GM18858 (cell line): ENCODE results near the gene DDTL.

ENCODE experiments used
- ATAC-seq: cut with Tn5 transposase; IDR thresholded peaks from one replicate; pipeline ENCODE4 v1.9.1; 2021; ENCODE audit not compliant: unreplicated experiment

DDTL gene

DNA sequence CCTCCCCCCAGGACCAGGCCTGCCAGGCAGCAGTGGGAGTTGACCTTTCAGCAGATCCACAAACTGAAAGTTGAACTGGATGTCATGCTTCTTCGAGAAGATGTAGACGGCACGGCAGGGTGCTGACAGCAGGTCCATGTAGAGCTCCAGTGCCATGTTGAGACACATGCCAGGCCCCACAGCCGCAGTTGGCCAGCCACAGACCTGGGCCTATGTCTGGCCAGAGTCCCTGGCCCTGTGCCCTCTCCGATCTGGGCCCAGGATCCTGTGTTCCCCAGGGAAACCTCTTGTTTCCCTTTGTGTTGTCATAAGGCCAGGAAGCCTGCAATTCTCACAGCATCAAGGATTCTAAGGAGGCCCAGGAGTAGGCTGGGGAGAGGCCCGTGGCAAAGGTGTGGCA, 38.5 kb downstream of the DDTL start, which contains the start of gene GSTT4:
Gene GSTT4 (minus strand): TSS at position 253 of the 400 bp plus-strand sequence. CDS start 97 bp downstream, at position 156.
- no peak for ATAC-seq

DNA sequence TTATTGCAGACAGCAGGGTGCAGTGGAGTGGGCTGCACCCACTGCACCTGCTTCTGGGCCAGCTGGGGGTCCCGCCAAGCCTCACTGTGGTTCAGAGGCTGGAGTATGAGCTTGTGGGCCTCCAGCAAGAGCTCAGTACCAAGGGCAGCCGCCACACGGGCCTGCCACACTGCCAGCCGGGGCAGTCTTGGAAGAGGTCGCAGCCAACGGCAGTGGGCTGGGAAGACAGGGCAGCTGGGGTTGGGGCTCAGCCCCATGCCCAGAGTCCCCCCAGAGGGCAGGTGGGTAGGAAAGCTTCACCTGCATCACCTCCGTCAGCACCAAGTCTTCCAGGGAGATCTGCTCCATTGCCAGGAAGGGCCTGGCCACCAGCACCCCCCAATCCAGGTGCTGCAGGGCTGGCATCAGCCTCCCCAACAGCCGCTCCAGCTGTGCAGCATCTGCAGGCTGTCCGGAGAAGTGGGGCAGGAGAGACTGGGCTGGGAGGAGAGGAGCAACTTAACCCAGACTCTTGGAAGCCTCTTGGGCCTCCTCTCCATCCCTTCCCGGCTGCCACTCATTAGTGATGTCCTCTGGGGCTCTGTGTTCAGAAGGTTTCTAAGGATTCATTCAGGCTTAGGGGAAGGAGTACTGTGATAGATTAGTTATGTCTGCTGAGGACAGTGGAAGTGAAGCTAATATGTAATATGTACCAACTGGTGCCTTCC, 39.7 kb downstream of the DDTL start:
- no peak for ATAC-seq

DNA sequence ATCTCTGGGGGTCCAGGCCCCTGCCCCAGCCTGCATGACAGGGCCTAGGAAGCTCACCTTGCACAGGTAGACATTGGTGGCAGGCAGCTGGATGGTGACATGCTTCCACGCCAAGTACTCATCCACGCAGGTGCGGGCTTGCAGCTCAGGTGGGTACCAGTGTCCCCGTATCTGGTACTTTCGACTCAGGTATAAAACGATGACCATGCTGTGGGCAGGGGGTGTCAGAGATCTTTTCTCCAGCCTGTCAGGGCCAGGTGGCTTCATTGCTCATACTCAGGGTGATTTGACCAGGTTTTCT, 40.2 kb downstream of the DDTL start:
- ATAC-seq, result no peak

DNA sequence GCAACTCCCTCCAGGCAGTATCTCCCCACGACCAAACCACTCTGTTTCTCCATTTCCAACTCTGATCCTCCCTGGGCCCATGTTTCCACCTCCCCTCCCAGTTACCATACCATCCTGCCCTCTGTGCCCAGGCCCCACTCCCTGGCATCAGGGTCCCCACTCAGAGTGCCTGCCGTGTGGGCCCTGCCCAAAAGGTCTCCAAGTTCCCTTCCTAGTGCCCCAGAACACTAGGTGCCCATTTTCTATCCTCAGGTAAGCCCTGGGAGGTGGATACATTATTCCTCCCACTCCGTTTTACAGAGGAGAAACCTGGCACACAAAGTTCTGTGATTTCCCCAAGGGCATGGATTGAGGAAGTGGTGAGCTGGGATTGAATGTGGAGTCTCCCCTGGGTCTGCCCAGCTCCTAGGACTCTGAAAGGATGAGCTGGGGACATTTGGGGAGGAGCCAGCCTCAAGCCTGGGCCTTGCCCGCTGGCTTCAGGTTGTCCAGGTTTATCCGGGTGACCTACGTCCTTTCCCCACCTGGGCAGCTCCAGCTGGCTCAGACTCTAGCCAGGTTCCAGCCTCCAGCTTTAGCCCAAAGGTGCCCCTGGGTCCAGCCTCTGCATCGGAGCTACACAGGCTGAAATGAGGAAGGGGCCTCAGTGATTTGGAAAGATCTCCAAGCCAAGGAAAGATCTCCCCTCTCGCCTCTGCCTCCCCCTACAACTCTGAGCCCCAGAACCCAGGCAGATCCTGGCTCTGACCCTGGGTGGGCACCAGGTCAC, 40.7 kb downstream of the DDTL start:
- no peak for ATAC-seq

DNA sequence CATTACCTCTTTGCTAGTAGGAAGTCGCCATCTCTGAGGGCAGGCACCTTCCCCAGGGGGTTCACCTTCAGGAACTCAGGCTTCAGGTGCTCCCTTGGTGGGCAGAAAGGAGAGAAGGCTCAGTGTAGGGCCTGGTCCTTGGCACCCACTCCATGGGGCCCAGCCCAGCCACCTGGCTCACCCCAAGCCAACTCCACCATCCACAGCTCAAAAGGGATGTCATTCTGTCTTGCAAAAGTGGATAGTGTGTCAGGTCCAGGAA, 41.3 kb downstream of the DDTL start:
- no peak for ATAC-seq

DNA sequence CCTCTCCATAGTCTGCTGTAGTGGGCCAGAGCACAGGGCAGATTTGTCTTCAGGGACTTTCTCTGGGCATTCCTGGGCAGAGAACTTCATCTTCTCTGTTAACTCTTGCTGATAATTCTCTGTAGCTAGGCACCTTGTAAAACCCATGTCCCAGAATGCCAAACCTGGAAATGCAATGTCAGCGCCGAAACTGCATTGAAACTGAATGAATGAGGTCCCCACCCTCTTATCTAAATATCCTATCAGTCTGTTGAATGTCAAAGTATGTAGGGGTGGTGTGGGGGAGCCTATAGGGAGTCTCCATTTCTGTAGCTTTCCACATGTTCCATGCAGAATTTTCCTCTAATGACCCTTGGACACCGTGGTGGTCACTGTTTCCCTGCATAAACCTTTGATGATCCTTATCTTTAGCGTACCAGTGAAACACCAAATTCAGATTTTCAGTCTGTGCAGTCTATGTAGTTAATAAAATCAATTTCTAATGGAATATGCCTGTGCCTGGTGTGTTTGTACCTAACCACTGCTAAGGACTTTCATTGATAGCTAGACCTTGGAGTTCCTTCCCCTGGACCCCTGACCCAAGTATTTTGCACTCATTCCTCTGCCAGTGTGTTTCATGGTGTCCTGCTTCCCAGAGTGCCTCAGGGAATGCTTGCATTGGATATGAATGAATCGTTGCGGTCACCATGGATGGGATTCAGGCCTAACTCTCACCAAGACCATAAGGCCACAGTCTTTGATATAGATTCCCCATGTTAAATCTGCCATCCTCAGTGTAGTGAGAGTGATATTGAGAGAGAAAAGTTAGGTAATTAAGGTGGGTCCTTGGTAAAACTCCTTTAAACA, 41.9 kb downstream of the DDTL start:
- ATAC-seq, result no peak

DNA sequence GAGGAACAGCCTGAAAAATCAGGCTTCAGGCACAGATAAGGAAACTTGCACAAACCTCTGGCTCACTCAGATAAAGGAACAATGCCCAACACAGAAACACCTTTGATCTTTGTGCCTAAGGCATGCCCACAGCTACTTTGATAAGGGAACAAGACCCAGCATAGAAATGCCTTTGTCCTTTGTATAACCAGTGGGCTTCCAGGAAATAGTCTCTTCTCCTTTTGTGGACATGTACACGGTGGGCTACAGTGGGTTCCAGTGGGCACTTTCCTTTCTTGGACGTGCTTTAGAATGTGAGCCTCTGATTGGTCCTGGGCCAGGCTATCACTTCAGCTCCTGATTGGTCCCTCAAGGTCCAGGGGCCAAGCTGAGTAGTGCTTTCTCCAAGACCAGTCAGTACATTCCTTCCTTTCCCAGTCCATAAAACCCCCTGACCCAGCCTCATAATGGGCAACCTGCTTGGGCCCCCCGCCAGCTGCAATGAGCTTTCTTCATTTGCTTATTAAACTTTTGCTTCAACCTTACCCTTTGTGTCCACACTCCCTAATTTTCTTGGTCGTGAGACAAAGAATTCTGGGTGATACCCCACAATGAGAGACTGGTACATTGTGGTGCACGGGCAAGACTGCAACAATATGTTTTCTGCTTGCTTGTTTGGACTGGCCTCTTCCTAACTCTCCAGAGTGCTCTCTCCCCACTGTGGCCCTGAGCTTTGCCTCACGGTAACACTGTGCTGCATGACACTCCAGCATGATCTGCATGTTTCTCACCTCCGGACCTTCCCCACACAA, 42.7 kb downstream of the DDTL start:
- ATAC-seq, result no peak

DNA sequence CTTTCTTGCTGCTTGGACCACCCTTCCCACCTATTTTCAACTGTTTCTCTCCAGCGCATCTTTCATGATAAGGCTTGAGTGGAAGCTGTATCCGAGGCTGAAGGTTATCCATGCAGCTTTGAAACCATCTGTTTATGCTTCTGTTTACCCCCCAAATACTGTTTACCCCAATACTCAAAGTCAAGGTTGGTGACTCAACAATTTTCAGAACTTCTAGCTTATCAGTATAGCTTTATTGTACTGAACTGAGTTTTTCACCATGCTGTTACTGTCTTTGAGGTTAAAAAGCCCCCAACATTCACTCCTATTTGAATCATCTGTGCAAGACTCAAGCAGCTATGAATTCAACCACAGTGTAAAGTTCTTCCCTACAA, 43.3 kb downstream of the DDTL start:
- ATAC-seq, result no peak

DNA sequence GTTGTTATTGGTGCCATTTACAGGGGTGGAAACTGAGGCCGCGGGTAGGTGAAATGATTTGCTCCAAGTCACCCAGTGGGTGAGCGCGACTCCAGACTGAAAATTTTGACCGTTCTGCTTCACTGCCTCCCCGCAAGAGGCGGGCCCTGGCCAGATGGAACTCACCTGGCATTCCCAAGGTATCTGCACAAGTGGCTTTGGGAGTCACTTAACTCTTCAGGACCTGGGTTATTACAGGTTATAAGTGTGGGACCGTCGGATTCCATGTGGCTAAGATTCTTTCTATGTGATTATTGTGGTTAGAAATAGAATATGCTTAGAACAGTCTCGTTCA, 45.0 kb downstream of the DDTL start:
- no peak for ATAC-seq

DNA sequence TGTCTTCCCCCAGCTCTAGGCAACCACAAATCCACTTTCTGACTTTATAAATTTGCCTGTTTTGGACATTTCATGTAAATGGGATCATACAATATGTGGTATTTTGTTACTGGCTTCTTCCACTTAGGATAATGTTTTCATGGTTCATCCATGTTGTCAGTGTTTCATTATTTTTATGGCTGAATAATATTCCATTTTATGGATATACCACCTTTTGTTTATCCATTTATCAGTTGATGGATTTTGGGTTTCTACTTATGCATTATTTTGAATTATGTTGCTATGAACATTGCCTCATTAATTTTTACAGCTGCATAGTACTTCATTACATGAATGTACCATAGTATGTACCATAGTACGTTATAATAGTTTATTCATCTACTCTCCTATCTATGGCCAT, 49.5 kb downstream of the DDTL start:
- no peak for ATAC-seq

DNA sequence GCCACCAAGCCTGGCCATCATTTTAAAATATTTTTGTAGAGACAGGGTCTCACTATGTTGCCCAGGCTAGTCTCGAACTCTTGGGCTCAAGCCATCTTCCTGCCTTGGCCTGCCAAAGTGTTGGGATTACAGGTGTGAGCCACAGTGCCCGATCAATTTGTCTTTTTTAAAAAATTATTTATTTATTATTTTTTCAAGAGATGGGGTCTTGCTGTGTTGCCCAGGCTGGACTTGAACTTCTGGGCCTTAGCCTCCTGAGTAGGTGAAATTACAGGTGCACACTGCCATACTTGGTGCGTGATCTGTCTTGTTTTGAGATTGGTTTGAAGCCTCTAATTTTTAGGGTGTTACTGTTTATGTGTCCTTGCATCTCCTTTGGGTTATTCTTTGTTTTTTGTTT, 54.6 kb downstream of the DDTL start:
- ATAC-seq, result no peak
